Hepatocyte (in vitro differentiated cells): ENCODE data around the gene PTPN20.

Experiments
- CTCF ChIP-seq: fragments of 200-600 bp; sonication (generic); IDR thresholded peaks from 2 replicates; pipeline ENCODE4 v1.5.1; 2016; ENCODE audit warnings: antibody characterized with exemption, mild to moderate bottlenecking; ENCODE audit not compliant: poor library complexity
- EZH2phosphoT487 ChIP-seq: fragments of 200-600 bp; sonication (generic); IDR thresholded peaks from one replicate; pipeline ENCODE4 v1.6.1; 2018; ENCODE audit warnings: antibody characterized with exemption, mild to moderate bottlenecking, low read depth, moderate library complexity; ENCODE audit not compliant: unreplicated experiment, severe bottlenecking

- TF ChIP-seq EZH2phosphoT487 (no peak), CTCF (no peak)
These were observed 116.6 kb downstream of the PTPN20 start for GRCh38 chr10:47027784-47028260.
